ENCODE results near the gene CDC42BPA. TPM values are rescaled to one million over a fixed set of nuclear protein-coding genes. Genes with fewer than 3 reads are reported as not detected.

CDC42BPA gene
- polyA plus RNA-seq, 3 donors: 0.20 to 0.45 (median 0.39) TPM

GRCh38 chr1:227174164-227174563 lies 144.1 kb downstream of the CDC42BPA start:
- Mint-ChIP-seq H3K27ac (no peak overlapping the region), H3K4me1 (no peaks in the 10 kb centered on the region), H3K27me3 (ENCODE audit: low read depth in 3 of 3) (peaks cover 0 to 2% (median 0%) of the 10 kb centered on the region in 3 donors), H3K9me3 (peaks cover 0 to 3% (median 0%) of the 10 kb centered on the region in 7 donors), H3K36me3 (no peaks in the 10 kb centered on the region), H3K4me3 (no peak overlapping the region)
- no peak overlapping the region for H3K9ac ChIP-seq (ENCODE audit: insufficient read depth, low read length, poor library complexity, severe bottlenecking)
- intact Hi-C loops (cut with micrococcal nuclease): no loop called here
- H3K36me3 ChIP-seq (replicated peaks in 1 of 2; ENCODE audit: control insufficient read depth in 1 of 2, insufficient read depth in 2 of 2, low read length in 2 of 2): no peaks in the 10 kb centered on the region
- H3K27me3 ChIP-seq (ENCODE audit: control insufficient read depth in 2 of 2, insufficient read depth in 2 of 2, low read length in 2 of 2): no peaks in the 10 kb centered on the region
- no peak for TF ChIP-seq CTCF (IDR thresholded peaks at IDR 0.05)
- H3K9me3 ChIP-seq (replicated peaks in 1 of 2; ENCODE audit: control insufficient read depth in 1 of 2, insufficient read depth in 1 of 2, low read length in 2 of 2): no peaks in the 10 kb centered on the region
- H2AFZ ChIP-seq (ENCODE audit: insufficient read depth, low read depth, low read length, poor library complexity, severe bottlenecking): no peak overlapping the region
- no peaks in the 10 kb centered on the region for H4K20me1 ChIP-seq (ENCODE audit: insufficient read depth, low read length)
- no peak overlapping the region for H3K27ac ChIP-seq (ENCODE audit: low read depth in 1 of 2, low read length in 2 of 2)
- no peak overlapping the region for H3K4me2 ChIP-seq (replicated peaks; ENCODE audit: extremely low read depth, low read length, poor library complexity, severe bottlenecking)
- no peak overlapping the region for H3K4me3 ChIP-seq (replicated peaks in 1 of 3; ENCODE audit: low read depth in 2 of 3, low read length in 3 of 3)
- no peaks in the 10 kb centered on the region for H3K79me2 ChIP-seq (ENCODE audit: insufficient read depth, low read length)
- WGBS (ENCODE audit: insufficient coverage): no CpG with 5 or more reads among the region's 2 CpGs
- no peaks in the 10 kb centered on the region for H3K4me1 ChIP-seq (ENCODE audit: control insufficient read depth in 1 of 2, insufficient read depth in 2 of 2, low read length in 2 of 2)
- no peak for DNase-seq

GRCh38 chr1:227170361-227171166 lies 147.7 kb downstream of the CDC42BPA start:
- WGBS (ENCODE audit: insufficient coverage): 100% methylated on average over 1 of the region's 3 CpGs
- H3K4me2 ChIP-seq (replicated peaks; ENCODE audit: extremely low read depth, low read length, poor library complexity, severe bottlenecking): no peak overlapping the region
- H3K36me3 Mint-ChIP-seq: no peaks in the 10 kb centered on the region
- peaks cover 6% of the 10 kb centered on the region for H3K4me1 Mint-ChIP-seq
- no peaks in the 10 kb centered on the region for H3K27me3 ChIP-seq (ENCODE audit: control insufficient read depth in 2 of 2, insufficient read depth in 2 of 2, low read length in 2 of 2)
- DNase-seq: no peak
- no peaks in the 10 kb centered on the region for H3K9me3 Mint-ChIP-seq
- no peak overlapping the region for H3K9ac ChIP-seq (ENCODE audit: insufficient read depth, low read length, poor library complexity, severe bottlenecking)
- H3K27ac ChIP-seq (ENCODE audit: low read depth in 1 of 2, low read length in 2 of 2): no peak overlapping the region
- no peaks in the 10 kb centered on the region for H3K9me3 ChIP-seq (replicated peaks in 1 of 2; ENCODE audit: control insufficient read depth in 1 of 2, insufficient read depth in 1 of 2, low read length in 2 of 2)
- no peak overlapping the region for H3K4me3 Mint-ChIP-seq
- H3K27ac Mint-ChIP-seq: no peak overlapping the region
- no peaks in the 10 kb centered on the region for H4K20me1 ChIP-seq (ENCODE audit: insufficient read depth, low read length)
- H2AFZ ChIP-seq (ENCODE audit: insufficient read depth, low read depth, low read length, poor library complexity, severe bottlenecking): no peak overlapping the region
- intact Hi-C loops (cut with micrococcal nuclease): no loop called here
- TF ChIP-seq CTCF (IDR thresholded peaks at IDR 0.05): no peak
- H3K36me3 ChIP-seq (replicated peaks in 1 of 2; ENCODE audit: control insufficient read depth in 1 of 2, insufficient read depth in 2 of 2, low read length in 2 of 2): no peaks in the 10 kb centered on the region
- H3K4me1 ChIP-seq (ENCODE audit: control insufficient read depth in 1 of 2, insufficient read depth in 2 of 2, low read length in 2 of 2): no peaks in the 10 kb centered on the region
- peaks cover 0 to 5% (median 2%) of the 10 kb centered on the region in 3 donors for H3K27me3 Mint-ChIP-seq (ENCODE audit: low read depth in 3 of 3)
- no peak overlapping the region for H3K4me3 ChIP-seq (replicated peaks in 1 of 3; ENCODE audit: low read depth in 2 of 3, low read length in 3 of 3)
- H3K79me2 ChIP-seq (ENCODE audit: insufficient read depth, low read length): no peaks in the 10 kb centered on the region
